Measurements from ENCODE around the gene SUGP1. TPM values are rescaled to one million over a fixed set of nuclear protein-coding genes. Genes with fewer than 3 reads are reported as not detected.
"Not testable (repeated sequence)": the region's sequence is repeated elsewhere in the genome, so short reads cannot be mapped to it uniquely, and the experiment has no call there.

The SUGP1 gene
- polyA plus RNA-seq, 1 donor, result 33.3 TPM

GRCh38 chr19:19262190-19263057 lies 57.9 kb downstream of the SUGP1 start:
- no peak for DNase-seq (ENCODE audit: low read depth)

- no peak for DNase-seq (ENCODE audit: low read depth)
Observed at GRCh38 chr19:19261350-19262189, 58.7 kb downstream of the SUGP1 start.

GRCh38 chr19:19260417-19261214 lies 59.7 kb downstream of the SUGP1 start:
- no peak for DNase-seq (ENCODE audit: low read depth)

- DNase-seq (ENCODE audit: low read depth), result no peak
Observed at GRCh38 chr19:19259741-19260140, 60.6 kb downstream of the SUGP1 start.

GRCh38 chr19:19258589-19259338 lies 61.5 kb downstream of the SUGP1 start:
- DNase-seq (ENCODE audit: low read depth), result no peak

GRCh38 chr19:19257836-19258588 lies 62.3 kb downstream of the SUGP1 start:
- DNase-seq (ENCODE audit: low read depth), result no peak

GRCh38 chr19:19257137-19257536 lies 63.2 kb downstream of the SUGP1 start:
- no peak for DNase-seq (ENCODE audit: low read depth)

GRCh38 chr19:19256072-19256969 lies 64.0 kb downstream of the SUGP1 start:
- no peak for DNase-seq (ENCODE audit: low read depth)

- not testable (repeated sequence) for DNase-seq (ENCODE audit: low read depth)
Observed at GRCh38 chr19:19253409-19253808, 66.9 kb downstream of the SUGP1 start.

- DNase-seq (ENCODE audit: low read depth), result no peak
Observed at GRCh38 chr19:19250196-19250801, 70.0 kb downstream of the SUGP1 start.

GRCh38 chr19:19240476-19240875 lies 79.8 kb downstream of the SUGP1 start:
- DNase-seq (ENCODE audit: low read depth), result no peak

GRCh38 chr19:19239675-19240074 lies 80.6 kb downstream of the SUGP1 start:
- DNase-seq (ENCODE audit: low read depth), result no peak

GRCh38 chr19:19238126-19238894 lies 82.0 kb downstream of the SUGP1 start:
- no peak for DNase-seq (ENCODE audit: low read depth)

GRCh38 chr19:19236173-19236572 lies 84.1 kb downstream of the SUGP1 start:
- DNase-seq (ENCODE audit: low read depth), result no peak

- no peak for DNase-seq (ENCODE audit: low read depth)
Observed at GRCh38 chr19:19234220-19234816, 86.0 kb downstream of the SUGP1 start.

- no peak for DNase-seq (ENCODE audit: low read depth)
Observed at GRCh38 chr19:19232261-19232721, 88.0 kb downstream of the SUGP1 start.

GRCh38 chr19:19230999-19231398 lies 89.3 kb downstream of the SUGP1 start:
- DNase-seq (ENCODE audit: low read depth), result no peak

- no peak for DNase-seq (ENCODE audit: low read depth)
Observed at GRCh38 chr19:19229701-19230100, 90.6 kb downstream of the SUGP1 start.

All from forelimb muscle (tissue), 1 donor.